GM21723 (cell line): Measurements from ENCODE around the gene LOXL1.
A peak's percentile ranks its signal among the peaks of the same experiment; 100 is the strongest.
"Not testable (repeated sequence)": the region's sequence is repeated elsewhere in the genome, so short reads cannot be mapped to it uniquely, and the experiment has no call there.

Experiments
- ATAC-seq: cut with Tn5 transposase; IDR thresholded peaks from one replicate; pipeline ENCODE4 v1.9.1; 2021; ENCODE audit warnings: mild to moderate bottlenecking, moderate library complexity; ENCODE audit not compliant: unreplicated experiment

The LOXL1 gene

DNA sequence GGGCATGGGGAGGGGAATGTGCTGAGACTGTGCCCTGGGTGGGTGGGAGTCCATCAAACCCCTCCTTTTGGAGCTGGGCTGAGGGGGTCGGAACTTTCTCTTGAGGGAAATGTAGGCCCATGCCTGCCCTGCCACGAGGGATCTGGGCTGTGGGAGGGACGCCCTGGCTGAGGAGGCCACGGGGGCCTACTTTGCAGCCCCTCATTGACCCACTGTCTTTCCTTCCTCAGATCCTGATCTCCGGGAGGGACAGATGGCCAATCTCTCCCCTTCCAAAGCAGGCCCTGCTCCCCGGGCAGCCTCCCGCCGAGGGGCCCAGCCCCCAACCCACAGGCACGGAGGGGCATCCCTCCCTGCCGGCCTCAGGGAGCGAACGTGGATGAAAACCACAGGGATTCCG, 25.3 kb downstream of the LOXL1 start:
- ATAC-seq, result no peak

DNA sequence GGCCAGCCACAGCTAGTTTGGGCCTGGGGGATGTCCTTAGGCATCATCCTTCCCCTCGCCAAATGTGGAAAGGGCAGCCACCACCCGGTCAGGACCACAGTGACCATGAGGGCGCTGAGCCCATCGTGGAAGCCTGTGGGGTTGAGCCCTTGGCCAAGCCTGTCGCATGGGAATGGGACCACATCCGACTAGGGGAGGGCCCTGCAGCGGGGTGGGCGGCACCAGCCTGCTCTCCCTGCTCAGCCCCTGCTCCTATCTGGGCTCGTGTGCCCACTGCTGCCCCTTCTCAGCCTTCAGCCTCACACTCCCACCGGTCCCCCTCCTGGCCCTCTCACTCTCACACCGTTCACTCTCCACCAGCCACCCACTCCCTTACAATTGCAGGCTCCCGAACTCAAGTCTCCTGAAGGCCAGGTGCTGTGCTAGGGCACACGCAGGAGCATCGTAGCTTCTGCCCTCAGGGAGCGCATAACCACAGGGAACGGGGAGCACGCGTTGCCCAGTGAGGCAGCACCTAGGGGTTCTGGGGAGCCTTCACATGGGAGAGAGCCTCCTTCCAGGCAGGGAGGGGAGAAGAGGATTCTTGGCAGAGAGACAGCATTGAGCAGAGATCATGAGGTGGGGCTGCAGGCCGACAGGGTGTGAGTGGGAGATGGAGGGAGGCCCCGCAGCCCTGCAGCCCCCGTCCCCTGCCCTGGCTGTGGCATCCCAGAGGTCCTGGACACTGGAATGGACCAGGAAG, 26.1 kb downstream of the LOXL1 start:
- no peak for ATAC-seq

DNA sequence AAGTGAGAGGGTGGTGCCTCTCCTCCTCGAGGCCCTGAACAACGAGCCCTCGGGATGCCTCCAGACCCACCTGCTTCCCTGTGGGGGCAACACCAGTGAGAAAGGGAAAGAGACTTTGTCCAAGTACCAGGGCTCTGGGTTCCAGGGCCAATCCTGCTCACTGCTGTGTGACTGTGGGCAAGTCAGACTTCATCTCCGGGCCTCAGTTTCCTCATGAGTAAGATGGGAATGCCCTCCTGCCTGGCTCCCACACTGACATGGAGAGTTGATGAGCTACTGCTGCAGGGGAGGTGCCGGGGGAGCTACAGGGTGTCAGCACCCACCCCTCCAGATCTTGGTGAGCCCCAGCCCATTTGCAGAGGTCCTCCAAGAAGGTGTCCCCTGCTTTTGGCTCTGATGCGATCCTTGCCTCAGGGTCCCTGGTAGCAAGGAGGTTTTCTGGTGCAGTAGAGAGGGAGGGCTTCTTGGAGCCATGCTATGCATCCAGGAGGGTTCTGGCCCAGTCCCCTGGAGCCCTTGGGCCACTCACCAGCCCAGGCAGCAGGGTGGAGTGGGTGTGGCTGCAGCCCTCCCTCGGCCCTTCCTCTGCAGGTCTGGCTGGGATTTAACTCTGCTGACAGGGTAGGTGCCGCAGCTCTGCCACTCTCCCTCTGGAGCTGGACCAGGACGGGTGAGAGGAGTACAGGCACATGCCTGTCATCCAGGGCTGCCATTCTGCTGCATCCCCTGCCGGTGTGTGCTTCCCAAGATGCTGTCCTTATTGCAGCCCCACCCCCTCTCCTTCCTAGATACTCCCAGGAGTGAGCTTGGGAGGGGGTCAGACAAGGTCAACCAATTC, 26.9 kb downstream of the LOXL1 start:
- no peak for ATAC-seq

DNA sequence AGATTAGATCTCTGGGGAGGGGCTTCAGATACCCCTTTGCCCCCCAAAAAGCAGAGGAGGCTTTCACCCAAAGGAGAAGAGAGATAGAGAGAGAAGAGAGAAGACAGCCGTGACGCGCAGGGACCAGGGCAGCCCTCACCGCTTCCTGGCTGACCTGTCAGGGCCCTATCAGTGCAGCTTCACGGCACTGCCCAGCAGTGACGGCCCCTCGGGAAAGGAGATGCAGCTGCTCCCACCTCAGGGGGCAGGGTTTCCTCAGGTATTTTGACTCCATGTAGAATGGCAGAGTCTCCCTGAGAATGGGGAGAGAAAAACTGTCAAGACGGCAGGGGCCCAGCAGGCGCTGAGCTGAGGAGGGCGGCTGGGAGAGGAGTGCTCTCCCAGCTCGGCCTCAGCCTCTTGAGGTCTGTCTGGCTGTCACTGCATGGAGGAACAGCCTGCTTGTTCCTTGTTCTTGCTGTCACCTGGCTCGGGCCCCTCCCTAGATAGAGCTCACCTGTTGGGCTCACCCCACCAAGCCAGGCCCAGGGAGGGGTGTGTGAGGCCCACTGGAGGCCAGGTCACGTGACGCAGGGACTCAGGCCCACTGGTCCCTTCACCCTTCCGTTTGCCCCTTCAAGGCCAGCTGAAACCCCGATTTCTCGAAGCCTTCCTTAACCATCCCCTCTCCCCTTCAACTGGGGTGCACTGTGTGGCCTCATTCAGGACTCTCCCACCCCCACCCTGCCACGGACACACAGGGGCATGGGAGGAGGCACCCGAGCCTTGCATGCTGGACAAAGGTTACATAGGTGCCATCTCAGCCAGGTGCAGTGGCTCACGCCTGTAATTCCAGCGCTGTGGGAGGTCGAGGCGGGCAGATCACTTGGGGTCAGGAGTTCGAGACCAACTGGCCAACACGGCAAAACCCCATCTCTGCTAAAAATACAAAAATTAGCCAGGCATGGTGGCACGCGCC, 28.2 kb downstream of the LOXL1 start:
- ATAC-seq, result no peak

DNA sequence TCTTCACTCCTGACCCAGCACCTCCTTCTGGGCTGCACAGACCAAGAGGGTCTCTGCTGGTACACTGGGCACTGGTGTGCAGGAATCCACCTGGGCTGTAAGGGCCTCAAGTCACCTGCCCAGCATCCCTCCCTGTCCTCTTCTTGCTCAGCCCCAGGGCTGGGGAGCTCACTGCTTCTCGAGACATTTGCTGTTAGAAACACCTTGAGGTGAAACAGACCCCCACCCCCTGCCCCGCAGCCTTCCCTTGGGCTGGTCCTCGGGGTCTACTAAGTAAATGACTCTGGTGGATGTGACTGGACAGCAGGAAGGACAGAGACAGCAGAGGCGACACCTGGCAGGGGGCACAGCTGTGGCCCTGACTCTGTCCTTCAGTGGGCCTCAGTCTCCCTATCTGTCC, 29.1 kb downstream of the LOXL1 start:
- ATAC-seq, result no peak

DNA sequence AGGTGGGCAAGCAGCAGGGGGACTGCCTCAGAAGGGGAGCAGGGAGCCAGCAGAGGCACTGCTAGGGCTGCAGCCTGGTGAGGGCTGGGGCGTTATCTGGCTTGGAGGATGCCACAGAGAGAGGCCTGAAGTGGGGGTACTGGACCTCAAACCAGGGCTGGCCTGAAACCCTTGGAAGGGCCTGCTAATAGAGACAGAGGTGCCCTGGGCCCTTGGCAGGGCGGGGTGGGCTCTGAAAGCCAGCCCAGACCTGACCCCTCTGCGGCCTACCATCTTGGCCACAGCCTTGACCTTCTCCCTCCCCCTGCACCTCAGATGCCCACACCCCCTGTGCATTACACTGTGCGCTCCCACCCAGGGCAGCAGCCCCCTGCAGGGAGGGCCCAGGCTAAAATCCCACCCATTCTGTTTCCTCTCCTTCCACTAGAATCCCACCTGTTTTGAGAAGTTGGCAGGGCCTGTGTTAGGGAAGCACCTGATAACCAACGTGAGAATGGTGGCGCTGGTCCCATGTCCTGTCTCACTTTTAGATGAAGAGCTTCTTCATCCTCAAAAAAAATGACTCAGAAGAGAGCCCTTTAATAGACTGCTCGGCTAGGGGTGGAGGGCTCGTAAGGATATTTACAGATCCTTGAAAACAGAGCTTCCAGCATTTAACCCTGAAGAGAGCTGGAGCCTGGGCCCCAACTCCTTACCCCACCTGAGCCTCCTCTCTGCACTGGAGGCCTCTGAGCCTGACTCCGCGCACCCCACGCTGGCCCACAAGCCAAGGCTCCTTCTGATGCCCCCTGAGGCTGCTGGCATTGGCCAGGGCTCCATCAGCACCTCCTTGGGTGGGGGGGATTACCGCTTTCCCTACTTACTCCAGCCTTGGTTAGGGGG, 29.8 kb downstream of the LOXL1 start:
- no peak for ATAC-seq

DNA sequence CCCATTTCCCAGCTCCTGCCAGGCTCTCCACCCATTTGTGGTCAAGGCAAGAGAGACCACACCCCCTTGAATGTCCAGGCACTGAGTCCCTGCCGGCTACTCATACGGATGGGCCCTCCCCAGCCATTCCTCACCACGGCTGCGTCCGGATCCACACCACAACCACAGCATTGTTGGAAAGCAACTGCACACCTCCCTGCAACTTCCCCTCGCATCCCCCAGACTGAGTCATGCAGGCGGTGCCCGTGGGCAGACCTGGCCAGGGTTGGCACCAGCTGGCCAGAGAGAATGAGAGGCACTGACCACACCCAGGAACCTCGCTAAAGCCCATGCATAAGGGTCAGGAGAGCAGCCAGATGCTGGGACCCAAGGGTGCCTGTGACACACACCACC, 30.5 kb downstream of the LOXL1 start:
- ATAC-seq, result no peak

DNA sequence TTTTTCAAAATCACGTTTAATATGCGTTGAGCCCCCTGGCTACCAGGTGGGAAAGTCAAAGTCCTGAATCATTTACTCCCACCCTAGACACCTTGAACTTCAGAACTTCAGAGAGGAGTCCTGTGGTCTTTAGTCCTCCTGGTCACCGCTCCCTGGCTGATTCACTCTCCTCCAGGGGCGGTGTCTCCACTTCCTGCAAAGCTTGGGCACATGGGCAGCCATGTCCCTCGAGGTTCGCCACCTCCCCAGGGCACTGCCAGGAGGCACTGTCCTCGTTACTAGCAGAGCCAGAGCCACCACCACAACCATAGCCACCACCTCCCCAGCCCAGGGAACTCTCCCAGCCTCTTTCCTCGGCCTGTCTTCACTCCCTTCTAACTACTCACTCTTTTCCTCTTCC, 31.0 kb downstream of the LOXL1 start:
- ATAC-seq, result no peak

DNA sequence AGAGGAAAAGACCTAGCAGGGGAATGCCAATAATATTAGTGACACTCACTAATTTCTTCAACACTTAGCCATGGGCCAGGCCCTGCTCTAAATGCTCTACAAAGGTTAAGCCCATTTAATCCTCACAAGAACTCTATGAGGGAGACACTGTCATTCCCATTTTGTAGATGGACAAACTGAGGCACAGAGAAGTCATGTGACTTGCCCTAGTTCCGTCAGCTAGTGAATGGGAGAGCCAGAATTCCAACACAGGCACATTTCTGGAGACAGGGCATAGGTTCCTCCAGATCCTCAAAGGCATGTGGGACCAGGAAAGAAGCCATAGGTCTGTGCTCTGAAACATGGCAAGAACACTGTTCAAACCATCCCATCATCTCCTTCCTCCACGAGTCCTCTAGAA, 31.5 kb downstream of the LOXL1 start:
- ATAC-seq, result no peak

DNA sequence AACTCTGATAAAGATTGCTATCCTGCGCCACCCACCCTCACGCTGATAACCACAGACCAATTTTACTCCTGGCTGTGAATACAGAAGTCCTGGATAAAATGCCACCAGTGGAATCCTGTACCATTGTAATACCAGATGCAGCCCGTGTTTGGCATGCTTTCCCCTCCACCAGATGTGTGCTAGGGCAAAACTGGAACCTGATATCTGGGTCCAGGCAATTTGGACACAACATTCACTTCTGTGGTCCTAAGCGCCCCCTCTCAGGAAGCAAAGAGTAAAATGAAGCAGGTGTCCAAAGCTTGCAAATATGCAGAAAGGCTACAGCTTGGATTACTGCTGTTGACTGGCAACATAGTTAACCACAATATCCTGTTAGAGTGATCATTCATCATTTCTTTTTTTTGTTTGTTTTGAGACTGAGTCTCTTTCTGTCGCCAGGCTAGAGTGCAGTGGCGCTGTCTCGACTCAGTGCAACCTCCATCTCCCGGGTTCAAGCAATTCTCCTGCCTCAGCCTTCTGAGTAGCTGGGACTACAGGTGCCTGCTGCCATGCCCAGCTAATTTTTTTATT, 32.8 kb downstream of the LOXL1 start:
- no peak for ATAC-seq

DNA sequence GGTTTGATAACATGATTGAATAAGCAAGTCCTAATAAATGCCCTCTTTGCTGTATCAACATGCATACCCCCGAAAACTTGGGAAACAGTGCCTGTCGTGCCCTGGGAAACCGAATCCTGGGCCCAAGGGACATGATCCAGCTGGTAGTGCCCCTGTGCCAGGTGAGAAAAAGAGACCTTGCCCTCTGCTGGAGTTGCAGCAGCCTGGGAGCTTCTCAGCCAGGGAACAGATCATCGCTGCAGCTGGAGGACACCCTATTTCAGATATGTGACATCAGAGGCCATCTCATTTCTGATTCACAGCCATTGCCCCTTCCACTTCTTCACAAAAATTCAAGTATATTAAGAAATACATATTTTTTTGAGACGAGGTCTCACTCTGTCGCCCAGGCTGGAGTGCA, 33.5 kb downstream of the LOXL1 start:
- ATAC-seq, result no peak

DNA sequence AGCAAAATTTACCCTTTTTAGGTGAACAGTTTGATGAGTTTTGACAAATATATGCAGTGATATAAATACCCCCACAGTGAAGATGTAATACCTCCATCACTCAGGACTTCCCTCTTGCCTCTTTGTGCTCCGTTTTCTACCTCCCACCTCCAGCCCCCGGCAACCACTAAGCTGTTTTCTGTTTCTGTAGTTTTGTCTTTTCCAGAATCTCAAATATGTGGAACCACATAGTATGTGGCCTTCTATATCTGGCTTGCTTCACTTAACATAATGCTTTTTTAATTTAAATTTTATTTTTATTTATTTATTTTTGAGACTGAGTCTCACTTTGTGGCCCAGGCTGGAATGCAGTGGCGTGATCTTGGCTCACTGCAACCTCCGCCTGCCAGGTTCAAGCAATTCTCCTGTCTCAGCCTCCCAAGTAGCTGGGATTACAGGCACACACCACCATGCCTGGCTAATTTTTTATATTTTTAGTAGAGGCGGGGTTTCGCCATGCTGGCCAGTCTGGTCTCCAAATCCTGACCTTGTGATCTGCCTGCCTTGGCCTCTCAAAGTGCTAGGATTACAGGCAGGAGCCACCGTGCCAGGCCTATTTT, 34.3 kb downstream of the LOXL1 start:
- ATAC-seq, result not testable (repeated sequence)

DNA sequence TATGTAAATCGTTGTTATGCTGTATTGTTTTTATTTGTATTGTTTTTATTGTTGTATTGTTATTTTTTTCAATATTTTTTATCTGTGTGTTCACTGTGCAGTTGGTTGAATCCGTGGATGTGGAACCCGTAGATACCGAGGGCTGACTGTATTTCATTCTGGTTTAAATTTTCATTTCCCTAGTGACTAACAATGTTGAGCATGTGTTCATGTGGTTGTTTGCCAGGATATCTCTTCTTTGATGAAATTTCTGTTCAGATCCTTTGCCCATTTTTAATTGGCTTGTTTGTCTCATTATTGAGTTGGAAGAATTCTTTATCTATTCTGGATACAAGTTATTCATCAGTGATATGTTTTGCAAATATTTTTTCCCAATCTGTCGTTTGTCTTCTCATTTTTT, 36.2 kb downstream of the LOXL1 start:
- no peak for ATAC-seq

DNA sequence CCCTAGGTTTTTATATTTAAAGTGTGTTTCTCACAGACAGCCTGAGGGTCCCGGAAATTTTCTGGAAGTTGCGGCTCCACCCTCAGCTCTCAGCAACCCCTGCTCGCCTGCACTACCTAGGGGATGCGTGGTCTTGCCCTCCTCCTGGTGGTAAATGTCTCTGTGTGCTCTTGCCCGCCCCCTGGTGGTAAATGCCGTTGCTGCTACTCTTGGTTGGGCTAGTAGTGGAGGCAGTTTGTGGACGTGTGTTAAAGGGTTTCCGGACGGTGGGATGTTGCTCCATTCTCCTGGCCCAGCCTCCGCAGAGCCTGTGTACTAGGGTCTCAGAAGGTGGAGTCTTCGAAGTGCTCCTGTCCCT, 38.5 kb downstream of the LOXL1 start:
- ATAC-seq, result peak; percentile 60

DNA sequence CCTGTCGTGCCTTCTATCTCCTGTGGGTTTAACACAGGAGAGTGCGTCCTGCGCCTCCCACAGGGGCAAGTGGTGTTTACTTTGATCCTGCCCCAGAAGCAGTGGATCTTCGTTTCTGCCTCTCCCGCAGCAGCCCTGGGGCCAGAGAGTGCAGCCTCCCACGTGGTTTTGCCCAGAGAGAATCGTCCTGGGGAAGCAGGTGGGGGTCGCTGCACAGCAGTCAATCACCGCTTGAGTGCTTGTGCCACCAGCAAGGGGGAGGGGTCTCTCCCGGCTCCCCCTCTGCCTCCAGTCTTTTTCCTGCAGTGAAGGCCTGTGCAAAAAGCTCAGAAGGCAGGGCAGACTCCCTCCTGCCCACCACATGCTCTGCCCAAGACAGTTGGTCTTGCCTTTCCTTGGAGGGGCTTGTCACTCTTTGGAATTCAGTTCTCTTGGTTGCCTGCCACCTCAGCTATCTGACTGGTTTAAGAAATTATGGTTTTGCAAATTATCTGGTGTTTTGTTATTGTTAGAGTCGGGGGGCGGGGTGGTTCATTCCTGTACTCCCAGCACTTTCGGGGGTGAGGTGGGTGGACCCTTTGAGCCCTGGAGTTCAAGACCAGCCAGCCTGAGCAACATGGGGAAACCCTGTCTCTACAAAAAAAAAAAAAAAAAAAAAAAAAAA, 39.0 kb downstream of the LOXL1 start:
- ATAC-seq, result peak; percentile 46

DNA sequence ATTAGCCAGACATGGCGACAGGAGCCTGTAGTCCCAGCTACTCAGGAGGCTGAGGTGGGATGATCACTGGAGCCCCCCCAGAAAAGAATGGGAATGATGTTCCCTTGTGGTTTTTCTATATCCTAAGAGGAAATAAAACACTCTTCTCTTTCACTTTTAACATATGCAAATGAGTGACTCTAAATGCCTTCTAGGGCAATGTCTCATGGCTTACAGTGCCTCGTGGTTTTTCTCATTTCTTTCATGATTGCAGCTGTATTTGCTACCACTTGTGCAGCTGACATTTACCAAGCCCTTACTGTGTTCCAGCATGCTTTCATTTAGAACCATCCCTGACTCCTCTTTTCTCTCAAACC, 39.5 kb downstream of the LOXL1 start:
- ATAC-seq, result peak; percentile 66

DNA sequence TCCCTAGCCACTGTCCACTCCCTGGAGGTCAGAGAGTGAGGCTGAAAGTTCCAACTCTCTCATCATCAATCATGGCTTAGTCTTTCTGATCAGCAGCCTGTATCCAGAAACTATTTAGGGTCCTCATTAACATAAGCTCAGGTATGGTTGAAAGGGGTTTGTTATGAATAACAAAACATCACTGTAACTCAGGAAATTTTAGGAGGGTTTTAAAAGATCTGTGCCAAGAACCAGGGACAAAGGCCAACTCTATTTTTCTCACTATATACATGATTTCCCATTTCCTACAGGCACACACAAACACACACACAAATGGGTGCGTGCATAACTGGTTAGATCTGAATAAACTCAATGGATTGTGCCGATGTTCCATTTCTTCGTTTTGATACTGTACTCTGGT, 42.2 kb downstream of the LOXL1 start:
- no peak for ATAC-seq

DNA sequence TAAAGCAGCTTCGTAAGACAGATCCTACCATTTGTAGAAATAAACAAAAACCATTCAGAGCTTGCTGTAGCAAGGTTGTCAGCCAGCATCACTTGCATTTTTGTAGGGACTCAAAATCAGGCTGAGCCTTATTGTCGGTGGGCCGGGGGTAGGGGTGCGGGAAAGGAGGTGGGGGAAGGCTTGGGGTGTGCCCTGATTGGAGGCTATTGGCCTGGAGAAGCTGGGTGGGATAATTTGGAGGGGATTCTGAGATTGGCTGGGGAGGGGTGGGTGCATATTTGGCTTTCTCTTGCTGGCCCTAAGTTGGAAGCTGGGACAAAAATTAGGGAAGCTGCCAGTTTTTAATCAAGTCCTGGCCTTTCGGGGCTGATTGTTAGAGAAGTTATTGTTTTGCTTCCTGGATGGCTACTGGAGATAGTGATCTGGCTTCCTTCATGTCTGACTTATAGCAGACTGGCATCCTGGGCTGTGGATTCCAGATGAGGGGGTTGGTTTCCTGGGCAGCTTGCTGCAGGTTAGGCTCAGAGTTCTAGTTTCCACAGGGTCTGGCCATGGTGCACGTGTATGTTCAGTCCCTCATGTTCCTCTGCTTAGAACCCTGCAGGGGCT, 43.0 kb downstream of the LOXL1 start:
- no peak for ATAC-seq
